ENCODE data around the gene NMD3. TPM values are rescaled to one million over a fixed set of nuclear protein-coding genes. Genes with fewer than 3 reads are reported as not detected.

NMD3 gene
- total RNA-seq, 2 experiments from 2014 or later, result 76.0 to 77.3 TPM

DNA sequence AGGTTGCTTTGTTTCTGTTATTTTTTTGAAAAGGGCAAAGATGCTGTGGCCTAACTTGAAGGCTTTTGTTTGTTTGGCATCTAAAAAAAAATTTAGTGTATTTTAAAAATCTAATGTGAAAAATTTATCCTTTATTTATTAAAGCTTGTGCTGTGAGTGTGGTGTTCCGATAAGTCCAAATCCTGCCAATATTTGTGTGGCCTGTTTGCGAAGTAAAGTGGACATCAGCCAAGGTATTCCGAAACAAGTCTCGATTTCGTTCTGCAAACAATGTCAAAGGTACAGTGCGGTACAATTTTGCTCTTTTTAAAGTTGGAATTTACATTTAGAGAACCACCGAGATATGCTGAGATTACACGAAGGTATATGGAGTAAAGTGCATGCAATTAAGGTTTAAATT, 3.7 kb downstream of the NMD3 start:
- ChIA-PET POLR2A (no interaction called here), CTCF (no interaction called here)

DNA sequence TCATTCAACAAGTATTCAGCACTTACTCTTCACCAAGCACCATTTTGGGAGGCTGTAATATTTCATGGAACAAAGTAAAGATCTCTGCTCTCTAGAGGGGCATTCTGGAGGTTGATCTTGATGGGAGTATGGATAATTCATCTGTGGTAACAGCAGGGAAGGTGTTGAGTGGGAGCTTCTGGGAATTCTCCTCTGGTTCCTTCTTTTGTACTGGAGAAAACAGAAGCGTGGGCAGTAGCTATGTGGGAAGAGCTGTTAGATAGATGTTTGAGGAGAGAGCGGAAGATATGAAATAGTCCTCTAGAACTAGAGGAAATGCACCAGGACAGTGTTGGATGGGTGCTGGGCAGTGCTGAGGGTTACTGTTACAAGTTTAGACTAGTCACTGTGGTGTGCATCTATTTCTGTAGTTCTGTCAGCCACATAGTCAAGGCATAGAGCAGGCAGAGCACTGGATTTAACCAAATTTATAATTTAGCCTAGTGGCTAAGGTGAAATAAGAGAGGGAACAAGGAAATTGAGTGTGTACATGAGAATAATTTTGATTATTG, 9.6 kb downstream of the NMD3 start:
- ChIA-PET CTCF (no interaction called here), POLR2A (no interaction called here)

DNA sequence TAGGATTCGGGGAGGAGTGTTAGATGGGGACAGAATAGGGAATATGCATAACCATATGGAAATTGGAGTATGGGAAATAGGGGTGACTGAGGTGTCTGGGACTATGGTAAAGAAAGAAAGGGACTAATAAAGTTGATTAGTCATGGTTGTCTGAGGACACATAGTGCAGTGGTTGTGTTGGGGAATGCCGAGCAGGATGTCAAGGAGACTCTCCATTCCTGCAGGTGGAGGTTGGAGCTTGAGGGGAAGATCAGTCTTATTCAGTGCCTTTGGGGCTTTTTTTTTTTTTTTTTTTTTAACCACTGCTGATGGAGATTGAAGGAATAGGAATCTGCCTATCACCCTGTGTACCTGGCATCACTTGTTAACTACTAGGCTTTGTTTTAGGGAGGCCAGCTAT, 10.8 kb downstream of the NMD3 start:
- CTCF ChIA-PET, result no interaction called here
- POLR2A ChIA-PET, result no interaction called here

DNA sequence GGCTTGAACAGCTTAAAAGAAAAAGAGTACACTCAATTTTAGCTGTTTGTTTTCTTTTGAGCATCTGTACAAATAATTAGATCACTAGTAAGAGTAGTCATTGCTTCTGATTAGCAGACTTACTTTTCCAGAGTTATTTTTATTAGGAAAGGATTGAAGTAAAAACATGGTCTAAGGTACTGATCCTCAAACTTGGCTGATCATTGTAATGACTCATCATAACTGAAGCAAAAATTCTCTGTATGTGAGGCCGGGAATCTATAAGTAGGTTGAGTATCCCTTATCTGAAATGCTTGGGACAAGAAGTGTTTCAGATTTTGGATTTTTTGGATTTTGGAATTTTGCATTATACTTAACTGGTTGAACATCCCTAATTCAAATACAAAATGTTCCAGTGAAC, 12.4 kb downstream of the NMD3 start:
- CTCF ChIA-PET, result no interaction called here
- POLR2A ChIA-PET, result no interaction called here

DNA sequence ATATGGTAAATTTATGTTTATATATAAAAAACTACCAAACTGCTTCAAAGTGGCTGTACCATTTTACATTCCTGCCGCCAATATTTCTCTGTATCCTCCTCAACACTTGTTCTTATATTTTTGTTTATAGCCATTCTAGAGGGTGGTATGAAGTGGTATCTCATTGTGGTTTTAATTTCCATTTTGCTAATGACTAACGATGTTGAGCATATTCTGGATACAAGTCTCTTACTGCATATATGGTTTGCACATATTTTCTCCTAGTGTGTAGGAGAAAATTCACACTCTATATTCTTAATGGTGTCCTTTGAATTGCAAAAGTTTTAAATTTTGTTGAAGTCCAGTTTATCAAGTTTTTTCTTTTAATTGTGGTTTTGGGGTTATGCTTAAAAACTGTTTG, 15.1 kb downstream of the NMD3 start:
- ChIA-PET POLR2A (no interaction called here), CTCF (no interaction called here)

DNA sequence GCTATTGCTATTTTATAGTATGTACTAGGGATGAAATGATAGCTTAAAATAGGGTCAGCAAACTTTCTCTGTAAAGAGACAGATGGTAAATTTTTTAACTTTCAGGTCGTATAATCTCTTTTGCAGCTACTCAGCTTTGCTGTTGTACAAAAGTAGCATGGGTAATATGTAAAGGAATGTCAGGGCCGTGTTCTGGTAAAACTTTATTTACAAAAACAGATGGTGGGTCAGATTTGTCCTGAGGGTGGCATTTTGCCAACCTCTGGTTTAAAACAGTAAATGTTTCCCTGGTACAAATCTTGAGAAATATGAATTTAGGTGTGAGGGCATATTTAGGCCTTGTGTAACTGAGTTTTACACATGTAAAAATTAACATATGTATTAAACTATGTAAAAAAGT, 18.6 kb downstream of the NMD3 start:
- POLR2A ChIA-PET, result no interaction called here

DNA sequence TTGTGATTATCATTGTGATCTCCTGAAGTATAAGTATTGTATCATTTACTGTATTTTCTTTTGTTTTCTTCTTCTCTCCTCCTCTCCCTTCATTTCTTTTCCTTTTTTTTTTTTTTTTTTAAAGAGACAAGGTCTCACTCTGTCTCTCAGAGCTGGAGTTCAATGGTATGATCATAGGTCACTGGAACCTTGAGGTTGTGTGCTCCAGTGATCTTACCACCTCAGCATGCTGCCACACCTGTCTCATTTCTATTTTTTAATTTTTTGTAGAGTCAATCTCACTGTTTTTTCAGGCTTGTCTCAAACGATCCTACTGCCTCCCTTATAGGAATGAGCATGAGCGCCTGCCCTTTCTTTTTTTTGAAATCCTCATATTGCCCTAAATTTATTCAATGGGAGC, 23.4 kb downstream of the NMD3 start:
- ChIA-PET POLR2A (interaction anchor here (1.4 kb wide), 1 partner anchor 23 kb away, joined by 3 read pairs; the partner anchor contains the start of gene NMD3), CTCF (no interaction called here)

More for the DNA sequence above, 18.6 kb downstream of the NMD3 start:
- CTCF ChIA-PET, result no interaction called here

DNA sequence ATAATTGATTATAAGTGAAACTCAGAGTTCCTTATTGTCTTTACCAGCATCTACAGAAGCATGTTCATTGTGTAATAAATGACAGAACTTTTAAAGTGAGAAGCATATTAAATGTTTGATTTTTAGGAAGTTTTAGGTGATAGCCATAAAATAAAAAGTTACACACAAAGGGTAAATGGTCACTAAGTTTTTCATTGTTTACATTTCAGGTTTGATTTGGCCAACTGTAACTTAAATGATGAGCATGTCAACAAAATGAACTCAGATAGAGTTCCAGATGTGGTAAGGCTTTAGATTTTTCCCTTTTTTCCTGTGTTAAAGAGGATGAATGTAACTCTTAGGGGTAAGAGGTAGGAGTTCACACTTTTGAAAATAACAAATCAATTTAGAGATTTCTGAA, 25.9 kb downstream of the NMD3 start:
- POLR2A ChIA-PET, result no interaction called here
- CTCF ChIA-PET, result no interaction called here

DNA sequence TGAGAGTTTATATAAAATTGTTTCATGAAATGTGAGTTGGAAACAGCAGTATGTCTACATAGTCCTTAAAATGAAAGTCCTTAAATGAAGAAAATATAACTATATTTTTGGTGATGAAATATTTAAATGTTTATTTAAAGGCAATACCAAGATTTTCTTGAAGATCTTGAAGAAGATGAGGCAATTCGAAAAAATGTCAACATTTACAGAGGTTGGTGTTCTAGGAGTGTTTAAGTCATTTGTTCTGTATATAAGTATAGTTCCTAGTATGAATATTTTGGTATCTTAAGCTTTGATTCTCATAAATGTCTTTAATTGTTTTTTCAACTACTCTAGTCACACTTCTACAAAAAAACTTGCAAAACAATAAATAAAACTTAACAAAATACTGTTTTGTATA, 29.0 kb downstream of the NMD3 start:
- ChIA-PET CTCF (no interaction called here), POLR2A (no interaction called here)

DNA sequence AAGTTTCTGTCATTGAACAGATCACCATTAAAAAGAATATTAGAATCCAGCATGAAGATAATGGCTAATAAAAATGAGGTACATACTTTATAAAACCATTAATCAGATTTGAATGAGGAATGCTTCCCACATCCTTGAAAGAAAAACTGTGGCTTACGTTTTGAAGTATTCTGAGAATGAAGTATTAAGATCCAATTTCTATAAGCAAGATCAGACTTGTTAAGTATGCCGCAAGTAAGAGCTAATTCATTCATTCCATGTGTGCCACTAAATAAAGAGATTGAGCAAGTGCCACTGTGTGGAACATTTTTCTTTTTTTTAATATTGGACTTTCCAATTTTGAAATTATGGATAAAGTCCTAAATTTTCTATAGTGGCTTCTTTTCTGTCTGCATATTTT, 30.6 kb downstream of the NMD3 start:
- ChIA-PET CTCF (no interaction called here), POLR2A (no interaction called here)

DNA sequence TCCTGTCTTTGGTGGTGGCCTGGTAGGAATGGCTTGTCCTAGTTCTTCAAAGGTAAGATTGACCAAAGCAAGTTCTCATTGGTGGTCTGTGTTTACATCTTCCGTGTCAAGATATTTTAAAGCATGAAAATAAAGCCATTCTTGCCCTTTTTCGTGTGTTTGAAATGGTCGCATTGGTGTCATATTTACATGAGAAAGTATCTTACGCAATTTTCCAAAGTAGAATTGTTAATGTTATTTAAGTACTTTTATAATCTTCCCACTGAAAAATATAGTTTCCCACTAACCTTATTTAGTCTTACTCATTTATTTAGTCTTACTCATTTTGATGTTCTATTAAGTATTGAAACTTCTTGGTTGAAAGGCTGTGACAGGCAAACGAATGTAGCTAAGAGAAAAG, 31.0 kb downstream of the NMD3 start:
- ChIA-PET CTCF (no interaction called here), POLR2A (no interaction called here)

DNA sequence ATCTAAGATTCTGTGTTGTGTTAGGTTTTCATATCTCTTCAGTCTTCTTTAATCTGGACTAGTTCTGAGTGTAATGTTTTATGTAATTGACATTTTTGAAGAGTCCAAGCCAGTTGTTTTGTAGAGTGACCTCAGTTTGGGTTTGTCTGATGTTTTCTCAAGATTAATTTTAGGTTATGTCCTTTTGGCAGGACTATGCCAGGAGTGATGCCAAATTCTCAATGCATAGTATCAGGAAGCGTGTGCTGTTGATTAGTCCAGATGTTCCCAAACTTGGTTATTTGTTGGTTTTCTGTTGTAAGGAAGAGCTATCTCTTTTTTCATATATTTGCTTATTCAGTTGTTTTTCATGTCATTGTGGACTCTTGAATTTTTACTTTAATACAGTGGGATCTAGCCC, 32.6 kb downstream of the NMD3 start:
- ChIA-PET CTCF (interaction anchor here (0.8 kb wide), 1 partner anchor 244 kb away, joined by 3 read pairs; no protein-coding TSS in a partner anchor), POLR2A (no interaction called here)

DNA sequence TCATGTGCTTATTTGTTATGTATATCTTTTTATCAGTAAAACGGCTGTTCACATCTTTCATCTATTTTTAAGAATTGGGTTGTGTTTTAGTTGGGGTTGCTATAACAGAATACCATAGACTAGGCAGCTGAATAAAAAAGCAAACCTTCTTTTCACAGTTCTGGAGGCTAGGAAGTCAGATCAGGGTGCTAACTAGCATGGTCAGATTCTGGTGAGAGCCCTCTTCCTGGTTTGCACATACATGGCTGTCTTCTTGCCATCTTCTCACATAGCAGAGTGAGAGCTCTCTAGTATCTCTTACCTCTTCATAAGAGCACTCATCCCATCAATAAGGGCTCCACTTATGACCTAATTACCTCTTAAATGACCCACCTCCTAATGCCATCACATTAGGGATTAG, 33.8 kb downstream of the NMD3 start:
- CTCF ChIA-PET, result no interaction called here
- POLR2A ChIA-PET, result no interaction called here

DNA sequence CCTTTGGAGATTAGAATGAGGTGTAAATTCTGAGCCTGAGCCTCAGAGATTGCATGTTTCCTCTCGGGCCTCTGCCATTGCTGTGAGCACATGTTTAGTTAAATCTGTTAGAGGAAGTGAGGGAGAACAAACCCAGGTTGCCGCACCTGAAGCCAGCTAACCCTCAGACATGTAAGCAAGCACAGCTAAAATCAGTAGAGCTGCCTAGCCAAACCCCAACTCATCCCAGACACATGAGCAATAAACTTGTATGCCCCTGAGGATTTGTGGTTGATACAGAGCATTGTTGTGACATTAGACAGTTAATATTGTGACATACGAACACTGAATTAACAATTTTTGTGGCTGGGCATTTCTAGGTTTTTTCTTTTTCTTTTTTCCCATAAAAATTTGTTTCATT, 41.9 kb downstream of the NMD3 start:
- CTCF ChIA-PET, result no interaction called here
- POLR2A ChIA-PET, result no interaction called here

DNA sequence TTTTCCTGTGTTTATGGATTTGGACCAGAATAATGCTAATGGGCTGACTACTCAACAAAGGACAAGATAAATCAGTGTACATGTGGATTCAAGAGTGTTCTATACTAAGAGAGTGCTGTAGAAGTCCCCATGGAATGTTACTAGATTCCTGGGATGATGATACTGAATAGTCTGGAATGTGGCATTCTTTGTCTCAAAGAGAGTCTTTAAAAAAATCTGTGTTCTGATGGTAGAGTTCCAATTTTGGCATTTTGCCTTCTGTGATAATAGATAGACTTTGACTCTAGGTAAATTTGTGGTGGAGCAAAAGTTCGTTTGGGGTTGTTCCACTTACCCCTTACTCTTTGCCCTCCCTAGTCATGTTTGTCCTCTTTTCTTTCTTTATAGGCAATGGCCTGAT, 43.7 kb downstream of the NMD3 start:
- ChIA-PET CTCF (no interaction called here), POLR2A (no interaction called here)

DNA sequence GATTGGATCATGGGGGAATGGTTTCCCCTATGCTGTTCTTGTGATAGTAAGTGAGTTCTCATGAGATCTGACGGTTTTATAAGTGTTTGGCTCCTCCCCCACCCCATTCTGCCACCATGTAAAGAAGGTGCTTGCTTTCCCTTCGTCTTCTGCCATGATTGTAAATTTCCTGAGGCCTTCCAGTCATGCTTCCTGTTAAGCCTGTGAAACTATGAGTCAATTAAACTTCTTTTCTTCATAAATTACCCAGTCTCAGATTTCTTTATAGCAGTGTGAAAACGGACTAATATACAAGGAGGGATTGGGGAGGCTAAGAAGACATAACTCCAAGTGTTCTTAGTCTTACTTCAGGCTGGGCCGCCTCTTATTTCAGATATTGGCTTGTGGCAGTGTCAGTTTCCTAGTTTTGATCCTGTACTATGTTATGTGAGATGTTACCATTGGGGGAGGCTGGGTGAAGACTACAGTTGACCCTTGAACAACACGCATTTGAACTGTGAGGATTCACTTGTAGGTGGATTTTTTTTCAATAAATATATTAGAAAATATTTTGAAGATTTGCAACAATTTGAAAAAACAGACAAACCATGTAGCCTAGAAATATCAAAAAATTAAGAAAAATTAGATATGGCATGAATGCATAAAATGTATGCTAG, 44.9 kb downstream of the NMD3 start:
- CTCF ChIA-PET, result no interaction called here
- POLR2A ChIA-PET, result no interaction called here

DNA sequence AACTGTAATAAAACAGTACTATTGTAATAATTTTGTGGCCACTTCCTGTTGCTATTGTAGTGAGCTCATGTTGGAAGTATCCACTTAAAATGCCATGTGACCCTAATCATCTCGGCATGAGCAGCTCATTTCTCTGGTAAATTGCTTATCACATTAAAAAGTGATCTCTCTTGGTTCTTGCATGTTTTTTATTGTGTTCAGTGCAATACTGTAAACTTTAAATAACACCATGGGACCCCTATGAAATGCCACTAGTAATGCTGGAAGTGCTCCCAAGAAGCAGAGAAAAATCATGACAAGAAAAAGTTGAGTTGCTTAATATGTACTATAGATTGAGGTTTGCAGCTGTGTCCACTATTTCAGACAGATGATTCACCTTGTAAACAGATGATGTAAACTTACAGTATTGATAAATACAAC, 45.6 kb downstream of the NMD3 start:
- POLR2A ChIA-PET, result no interaction called here

DNA sequence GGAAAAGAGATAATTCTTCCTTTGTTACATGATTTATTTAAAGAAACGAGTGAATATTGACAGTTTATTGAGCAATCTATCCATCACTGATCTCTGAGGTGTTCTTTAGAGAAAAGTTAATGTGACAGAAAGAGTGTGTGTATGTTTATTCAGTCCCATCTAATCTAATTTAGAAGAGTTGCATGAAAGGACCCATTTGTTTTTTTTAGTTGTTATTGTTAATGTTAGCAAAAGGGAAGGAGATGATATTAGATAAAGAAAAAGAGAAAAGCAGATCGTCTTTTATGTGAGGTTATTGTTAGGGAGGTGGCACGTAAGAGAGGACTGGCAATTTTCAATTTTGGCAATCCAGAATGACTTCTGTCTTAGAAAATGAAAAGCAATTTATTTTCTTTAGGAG, 46.5 kb downstream of the NMD3 start:
- ChIA-PET CTCF (no interaction called here), POLR2A (no interaction called here)

More for the DNA sequence above, 45.6 kb downstream of the NMD3 start:
- CTCF ChIA-PET, result no interaction called here

DNA sequence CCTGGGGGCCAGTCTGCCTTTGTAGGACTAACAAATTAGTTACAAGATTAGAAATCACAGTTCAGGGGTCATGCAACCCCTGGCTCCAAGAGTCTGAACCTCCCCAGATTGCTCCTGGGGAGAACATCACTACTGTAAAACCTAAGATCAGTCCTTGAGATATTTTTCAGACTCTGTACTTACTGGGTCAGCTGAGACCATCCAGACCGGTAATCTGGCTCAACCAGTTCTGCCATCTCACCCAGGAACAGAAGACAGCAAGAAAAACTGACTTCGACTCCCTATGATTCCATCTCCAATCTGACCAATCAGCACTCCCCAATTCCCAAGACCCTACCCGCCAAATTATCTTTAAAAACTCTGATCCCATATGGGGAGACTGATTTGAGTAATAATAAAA, 47.5 kb downstream of the NMD3 start:
- ChIA-PET CTCF (interaction anchor here (0.5 kb wide), 1 partner anchor 33 kb away, joined by 3 read pairs; no protein-coding TSS in a partner anchor), POLR2A (no interaction called here)

DNA sequence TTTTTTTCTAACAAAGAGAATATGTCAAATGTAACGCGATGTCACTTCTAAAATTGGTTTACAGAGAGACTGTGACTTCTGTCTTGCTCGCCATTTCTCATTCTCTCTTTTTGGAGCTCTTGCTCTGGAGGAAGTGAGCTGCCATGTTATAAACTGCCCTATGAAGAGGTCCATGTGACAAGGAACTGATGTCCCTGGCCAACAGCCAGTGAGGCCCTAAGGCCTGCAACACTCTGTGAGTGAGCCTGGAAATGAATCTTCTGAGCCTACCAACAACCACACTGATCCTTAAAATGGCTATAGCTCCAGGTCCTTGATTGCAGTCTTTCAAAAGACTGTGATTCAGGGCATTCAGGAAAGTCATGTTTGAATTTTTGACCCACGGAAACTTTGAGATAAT, 49.9 kb downstream of the NMD3 start:
- ChIA-PET POLR2A (interaction anchor here (0.5 kb wide), 1 partner anchor 208 kb away, joined by 3 read pairs; no protein-coding TSS in a partner anchor), CTCF (no interaction called here)

DNA sequence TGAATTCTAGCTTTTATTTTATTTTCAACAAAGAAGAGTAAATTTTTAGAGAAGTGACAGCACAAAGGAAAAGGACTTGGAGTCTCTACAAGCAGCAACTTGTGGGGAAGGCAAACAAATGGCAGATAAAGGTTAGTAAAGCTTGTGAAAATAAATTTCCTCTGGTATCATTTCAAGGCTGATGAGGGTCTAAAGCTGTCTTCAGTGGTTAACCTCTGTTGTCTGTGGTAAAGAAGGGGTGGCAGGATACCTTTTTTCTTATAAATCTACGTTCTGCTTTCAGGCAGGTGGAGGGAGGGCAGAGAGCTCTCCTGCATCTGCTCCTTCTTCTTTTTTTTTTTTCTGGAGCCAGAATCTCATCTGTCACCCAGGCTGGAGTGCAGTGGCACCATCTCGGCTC, 50.5 kb downstream of the NMD3 start:
- ChIA-PET CTCF (interaction anchor here (1.0 kb wide), 1 partner anchor 155 kb away, joined by 3 read pairs; no protein-coding TSS in a partner anchor), POLR2A (no interaction called here)

DNA sequence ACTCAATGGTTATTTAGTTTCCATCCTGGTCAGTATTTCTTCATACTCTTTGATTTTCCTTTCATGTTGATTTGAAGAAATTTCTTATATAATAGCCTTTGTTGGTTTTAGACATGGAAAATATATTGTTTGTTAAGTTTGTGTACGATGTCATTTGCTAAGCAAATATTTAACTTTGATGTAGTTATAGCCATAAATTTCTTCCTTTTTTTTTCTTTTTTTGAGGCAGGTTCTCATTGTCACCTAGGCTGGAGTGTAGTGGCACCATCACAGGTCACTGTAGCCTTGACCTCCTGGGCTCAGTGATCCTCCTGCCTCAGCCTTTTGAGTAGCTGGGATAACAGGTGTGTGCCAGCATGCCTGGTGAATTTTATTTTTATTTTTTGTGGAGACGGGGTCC, 51.4 kb downstream of the NMD3 start:
- POLR2A ChIA-PET, result no interaction called here
- CTCF ChIA-PET, result interaction anchor here (1.0 to 1.2 kb wide), 2 partner anchors 150 to 154 kb away, joined by 3 to 4 read pairs; no protein-coding TSS in a partner anchor

All from activated CD8-positive, alpha-beta memory T cell treated with anti-CD3 and anti-CD28 coated beads for 36 hours (primary cell).